Measurements from ENCODE around the gene FOXL2. TPM values are rescaled to one million over a fixed set of nuclear protein-coding genes. Genes with fewer than 3 reads are reported as not detected.

FOXL2 gene
- total and polyA plus RNA-seq, 2 experiments from 2014 or later: not detected

DNA sequence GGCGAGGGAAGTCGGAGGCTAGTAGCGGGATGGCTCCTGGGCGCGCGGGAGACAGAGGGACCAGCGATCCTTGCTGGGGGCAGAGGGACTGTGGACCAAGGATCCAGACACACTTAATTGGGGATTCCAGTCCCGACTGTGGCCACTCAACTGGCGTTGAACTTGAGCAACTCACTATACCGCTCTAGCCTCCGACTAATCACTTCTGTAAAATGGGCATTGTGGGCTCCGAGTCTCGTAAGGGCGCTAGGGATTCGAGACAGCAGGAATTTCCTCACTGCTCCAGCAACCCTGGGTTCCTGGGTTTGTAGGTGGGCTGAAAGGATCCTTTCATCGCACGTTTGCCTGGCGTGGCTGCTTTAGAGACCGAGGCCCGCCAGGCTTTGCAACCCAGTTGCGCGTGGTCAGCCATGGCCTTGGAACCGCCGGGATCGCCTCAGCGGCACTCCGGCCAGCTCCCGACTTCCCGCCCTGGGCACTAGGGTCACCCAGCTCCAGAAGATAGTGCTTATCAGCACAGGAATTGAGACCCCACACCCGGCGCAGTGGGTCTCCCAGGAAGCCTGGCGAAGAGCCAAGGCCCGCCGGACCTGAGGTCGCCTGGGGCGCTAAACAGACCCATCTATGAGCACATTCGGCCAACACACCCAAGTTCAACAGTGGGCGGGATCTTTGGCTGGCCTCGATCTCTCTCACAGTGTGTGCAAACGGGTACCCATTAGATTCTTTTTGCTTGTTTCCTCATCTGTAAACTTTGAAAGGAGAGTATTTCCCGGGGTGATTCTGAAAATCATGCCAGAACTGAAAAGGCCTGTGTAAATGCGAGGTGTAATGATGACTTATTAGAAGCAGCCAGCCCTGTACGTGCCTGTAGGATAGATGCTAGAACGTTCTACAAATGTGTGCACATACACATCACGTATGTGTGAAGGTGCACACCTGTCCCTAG lies 9.9 kb downstream of the FOXL2 start:
- Histone ChIP-seq H3K27ac (no peak overlapping the region), H3K27me3 (peaks cover 92% of the 10 kb centered on the region), H3K4me1 (ENCODE audit: insufficient read depth) (peaks cover 7% of the 10 kb centered on the region), H3K36me3 (replicated peaks; ENCODE audit: insufficient read depth, low read depth) (no peaks in the 10 kb centered on the region), H3K4me3 (no peak overlapping the region), H2AFZ (no peak overlapping the region), H4K20me1 (ENCODE audit: insufficient read depth, poor library complexity, severe bottlenecking) (peaks cover 3% of the 10 kb centered on the region), H3K9me3 (ENCODE audit: low read depth) (no peaks in the 10 kb centered on the region), H3K4me2 (peak overlapping the region; percentile 96), H3K9me2 (replicated peaks; ENCODE audit: insufficient read depth) (no peaks in the 10 kb centered on the region), H3K79me2 (no peaks in the 10 kb centered on the region)
- WGBS (ENCODE audit: low lambda C conversion rate, missing lambda C conversion rate): 11% methylated on average over 44 of the region's 45 CpGs
- peak; percentile 12 for TF ChIP-seq EZH2phosphoT487 (IDR thresholded peaks at IDR 0.05; ENCODE audit: low read depth, severe bottlenecking, unreplicated experiment)
- no peak for TF ChIP-seq EZH2 (IDR thresholded peaks at IDR 0.05; ENCODE audit: borderline replicate concordance)
- DNase-seq (ENCODE audit: low spot score): no peak

- Histone ChIP-seq H3K9me3 (ENCODE audit: low read depth) (no peaks in the 10 kb centered on the region), H3K4me3 (no peak overlapping the region), H3K36me3 (replicated peaks; ENCODE audit: insufficient read depth, low read depth) (no peaks in the 10 kb centered on the region), H3K79me2 (no peaks in the 10 kb centered on the region), H3K9me2 (replicated peaks; ENCODE audit: insufficient read depth) (no peaks in the 10 kb centered on the region), H3K4me2 (peak overlapping the region; percentile 96), H2AFZ (peak overlapping the region; percentile 77), H4K20me1 (ENCODE audit: insufficient read depth, poor library complexity, severe bottlenecking) (peaks cover 3% of the 10 kb centered on the region), H3K27ac (no peak overlapping the region), H3K27me3 (peaks cover 83% of the 10 kb centered on the region), H3K4me1 (ENCODE audit: insufficient read depth) (peaks cover 7% of the 10 kb centered on the region)
- 2% methylated on average over 54 of the region's 58 CpGs for WGBS (ENCODE audit: low lambda C conversion rate, missing lambda C conversion rate)
- TF ChIP-seq EZH2phosphoT487 (IDR thresholded peaks at IDR 0.05; ENCODE audit: low read depth, severe bottlenecking, unreplicated experiment) (peak; percentile 49), EZH2 (IDR thresholded peaks at IDR 0.05; ENCODE audit: borderline replicate concordance) (peak; percentile 34), CTCF (IDR thresholded peaks at IDR 0.05; ENCODE audit: poor library complexity) (peak; percentile 89)
- peak; percentile 74 for DNase-seq (ENCODE audit: low spot score)
Measured at GRCh38 chr3:138935863-138936740, 10.8 kb downstream of the FOXL2 start.

- Histone ChIP-seq H3K4me3 (no peak overlapping the region), H3K4me1 (ENCODE audit: insufficient read depth) (peaks cover 7% of the 10 kb centered on the region), H3K4me2 (peak overlapping the region; percentile 96), H4K20me1 (ENCODE audit: insufficient read depth, poor library complexity, severe bottlenecking) (peaks cover 3% of the 10 kb centered on the region), H3K79me2 (no peaks in the 10 kb centered on the region), H3K27me3 (peaks cover 76% of the 10 kb centered on the region), H3K9me2 (replicated peaks; ENCODE audit: insufficient read depth) (no peaks in the 10 kb centered on the region), H3K36me3 (replicated peaks; ENCODE audit: insufficient read depth, low read depth) (no peaks in the 10 kb centered on the region), H2AFZ (no peak overlapping the region), H3K9me3 (ENCODE audit: low read depth) (no peaks in the 10 kb centered on the region), H3K27ac (no peak overlapping the region)
- no peak for TF ChIP-seq CTCF (IDR thresholded peaks at IDR 0.05; ENCODE audit: poor library complexity)
- WGBS (ENCODE audit: low lambda C conversion rate, missing lambda C conversion rate): 52% methylated on average over 7 of the region's 7 CpGs
- DNase-seq (ENCODE audit: low spot score): no peak
Measured at GRCh38 chr3:138935505-138935862, 11.5 kb downstream of the FOXL2 start.
